Activated CD8-positive, alpha-beta memory T cell treated with anti-CD3 and anti-CD28 coated beads, Interleukin-2, amount 50 U/mL, for 24 hours (primary cell): ENCODE data around the gene C1orf35.
A peak's percentile ranks its signal among the peaks of the same experiment; 100 is the strongest.

ENCODE experiments used
- DNase-seq: peaks from one replicate; pipeline ENCODE4 v3.0.0-alpha.2; 2020; ENCODE audit errors: extremely low read depth

Gene C1orf35

DNA sequence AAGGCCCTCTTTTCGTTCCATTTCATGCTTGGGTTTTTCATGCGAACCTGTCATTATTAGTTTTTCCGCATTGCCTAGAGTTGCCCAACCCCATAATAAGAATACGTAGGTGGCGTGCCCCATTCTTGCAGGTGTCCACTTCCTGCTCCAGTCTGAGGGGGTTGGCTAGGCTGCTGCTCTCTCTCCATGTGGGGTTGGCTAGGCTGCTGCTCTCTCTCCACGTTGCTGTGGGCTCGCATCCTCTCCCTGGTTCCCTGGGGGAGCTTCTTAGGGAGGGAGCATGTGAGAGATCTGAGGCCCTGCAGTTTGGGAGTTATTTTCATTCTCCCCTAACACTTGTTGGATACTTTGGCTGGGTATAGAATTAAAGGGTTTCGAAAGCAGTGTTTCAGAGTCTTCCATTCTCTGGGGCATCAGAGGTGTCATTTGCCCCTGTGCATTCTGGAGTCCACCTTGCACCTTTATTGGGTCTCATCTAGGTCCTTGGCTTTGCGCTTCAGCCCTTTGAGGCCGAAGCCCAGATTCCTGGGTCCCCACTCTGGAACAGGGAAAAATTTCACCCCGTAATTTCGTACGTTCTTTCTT lies 8.6 kb downstream of the C1orf35 start:
- no peak for DNase-seq

GRCh38 chr1:228093050-228093906 lies 9.8 kb downstream of the C1orf35 start:
- no peak for DNase-seq

GRCh38 chr1:228092342-228093049 lies 10.6 kb downstream of the C1orf35 start:
- DNase-seq, result no peak

GRCh38 chr1:228091084-228091483 lies 12.0 kb downstream of the C1orf35 start:
- DNase-seq, result no peak

- no peak for DNase-seq
These were observed 12.5 kb downstream of the C1orf35 start for GRCh38 chr1:228090613-228091081.

DNA sequence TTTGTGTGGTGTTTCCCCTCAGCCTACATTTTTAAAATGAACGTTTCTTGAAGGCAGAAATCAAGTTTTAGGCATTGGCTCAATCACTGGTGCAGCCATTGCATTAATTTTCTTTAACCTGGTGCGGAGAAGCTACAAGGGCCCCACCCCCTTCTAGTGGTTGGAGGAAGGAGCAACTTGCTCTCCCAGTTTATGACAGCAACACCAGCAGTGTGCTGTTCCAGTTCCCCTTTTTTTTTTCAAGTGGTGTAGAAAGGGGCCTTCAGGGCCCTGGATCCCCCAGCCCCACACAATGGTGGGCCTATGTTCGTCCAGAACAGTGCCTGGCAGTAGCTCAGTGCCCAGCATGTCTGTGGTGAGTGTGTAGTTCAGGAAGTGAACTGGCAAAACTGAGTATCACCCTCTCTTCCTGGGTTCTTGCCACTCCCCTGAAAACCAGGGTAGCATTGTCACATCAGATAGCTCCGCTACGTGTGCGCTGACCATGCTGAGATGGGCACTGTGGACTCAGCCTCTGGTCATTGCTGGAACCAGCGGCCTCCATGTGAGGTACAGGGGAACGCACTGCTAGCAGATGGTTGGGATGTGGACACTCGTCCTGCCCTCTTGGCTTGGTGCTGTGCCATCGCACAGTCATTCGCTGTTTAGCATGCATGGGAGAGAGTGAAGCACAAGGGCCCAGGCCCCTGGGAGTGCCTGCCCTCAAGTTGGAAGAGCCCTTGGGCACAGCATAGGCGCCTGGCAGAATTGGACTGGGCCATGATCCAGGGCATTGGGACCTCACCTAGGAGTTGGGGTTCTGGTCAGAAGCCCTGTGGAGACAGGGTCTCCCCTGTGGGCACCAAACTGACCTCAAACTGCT lies 13.4 kb downstream of the C1orf35 start:
- DNase-seq, result no peak

- DNase-seq, result no peak
These were observed 14.3 kb downstream of the C1orf35 start for GRCh38 chr1:228088586-228089498.

GRCh38 chr1:228087771-228088251 lies 15.3 kb downstream of the C1orf35 start:
- no peak for DNase-seq

GRCh38 chr1:228085287-228085951 lies 17.7 kb downstream of the C1orf35 start:
- no peak for DNase-seq

GRCh38 chr1:228084797-228085196 lies 18.3 kb downstream of the C1orf35 start:
- no peak for DNase-seq

DNA sequence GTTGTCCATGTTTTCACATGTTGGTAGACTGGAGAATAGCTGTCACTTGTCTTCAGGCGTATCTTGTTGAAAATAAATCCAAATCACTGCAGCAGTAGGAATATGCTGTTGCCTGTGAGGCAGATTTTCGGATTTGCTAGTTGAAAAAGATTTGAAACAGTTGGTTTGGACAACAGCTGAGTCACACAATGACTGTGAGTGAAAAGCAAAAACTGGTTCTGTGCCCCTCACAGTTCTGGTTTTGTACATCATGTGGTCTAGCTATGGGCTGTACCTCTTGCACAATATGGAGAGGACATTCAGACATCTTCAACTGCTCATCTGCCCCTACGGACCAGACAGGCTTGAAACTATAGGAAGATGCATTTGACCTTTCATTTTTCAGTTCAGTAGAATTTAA lies 18.8 kb downstream of the C1orf35 start:
- no peak for DNase-seq

DNA sequence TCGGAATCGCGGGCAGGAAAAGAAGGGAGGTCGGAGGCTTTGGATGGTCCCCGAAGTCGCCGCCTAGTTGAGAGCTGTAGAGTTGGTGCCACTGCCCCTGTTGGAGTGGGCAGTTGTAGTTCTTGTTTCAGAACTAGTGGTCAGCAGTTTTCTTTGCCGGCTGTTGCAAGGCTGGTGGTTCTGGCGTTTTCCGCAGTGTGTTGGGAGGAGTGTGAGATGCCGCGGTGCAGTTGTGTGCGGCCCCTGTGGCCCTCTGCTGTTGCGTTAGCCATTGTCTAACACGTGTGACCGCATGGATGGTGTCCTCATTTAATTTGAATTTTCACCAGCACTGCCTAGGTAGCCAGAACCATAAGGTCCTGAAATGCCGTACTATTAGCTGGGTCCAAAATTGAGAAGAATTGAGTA lies 19.2 kb downstream of the C1orf35 start:
- no peak for DNase-seq

DNA sequence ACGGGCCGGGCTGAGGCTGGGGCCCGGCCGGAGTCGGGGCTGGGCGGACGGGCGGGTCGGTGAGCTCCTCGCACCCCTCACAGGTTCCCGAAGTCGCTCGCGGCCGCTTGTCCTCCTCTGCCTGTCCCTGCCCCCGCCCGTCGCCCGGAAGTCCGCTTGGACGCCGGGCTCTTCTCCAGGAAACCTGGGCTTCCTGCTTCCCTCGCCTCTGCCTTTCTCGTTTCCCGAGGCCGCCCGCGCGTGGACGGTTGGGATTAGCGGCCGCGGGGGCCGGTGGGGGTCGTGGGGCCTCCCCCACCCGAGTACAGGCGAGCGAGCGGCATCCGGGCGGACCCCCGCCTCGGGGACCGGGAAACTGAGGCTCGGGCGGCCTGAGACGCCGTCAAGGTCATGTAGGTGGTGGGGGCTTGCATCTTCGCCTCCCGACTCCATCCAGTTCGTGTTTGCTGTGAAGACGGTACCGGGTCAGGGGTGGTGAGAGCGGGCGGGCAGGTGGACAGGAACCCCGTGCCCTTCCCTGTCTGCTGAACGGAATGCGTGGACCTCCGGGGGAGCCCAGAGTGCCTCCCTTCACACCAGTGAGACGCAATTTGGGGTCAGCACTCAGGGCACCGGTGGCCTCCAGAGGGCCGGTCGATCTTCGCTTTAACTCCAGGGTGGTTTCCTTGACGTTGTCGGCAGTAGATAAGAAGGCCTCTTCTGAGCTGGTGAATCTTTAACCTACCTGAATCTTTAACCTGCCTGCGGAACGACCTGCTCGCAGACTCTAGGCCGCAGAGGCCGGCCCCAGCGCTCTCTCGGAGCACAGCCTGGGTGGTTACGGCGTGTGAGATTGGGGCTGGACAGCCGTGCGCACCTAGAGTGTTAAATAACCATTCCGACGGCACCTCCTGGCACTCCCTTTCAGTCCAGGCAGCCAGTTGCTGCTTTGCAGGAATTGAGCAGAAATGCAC lies 19.9 kb downstream of the C1orf35 start:
- no peak for DNase-seq

DNA sequence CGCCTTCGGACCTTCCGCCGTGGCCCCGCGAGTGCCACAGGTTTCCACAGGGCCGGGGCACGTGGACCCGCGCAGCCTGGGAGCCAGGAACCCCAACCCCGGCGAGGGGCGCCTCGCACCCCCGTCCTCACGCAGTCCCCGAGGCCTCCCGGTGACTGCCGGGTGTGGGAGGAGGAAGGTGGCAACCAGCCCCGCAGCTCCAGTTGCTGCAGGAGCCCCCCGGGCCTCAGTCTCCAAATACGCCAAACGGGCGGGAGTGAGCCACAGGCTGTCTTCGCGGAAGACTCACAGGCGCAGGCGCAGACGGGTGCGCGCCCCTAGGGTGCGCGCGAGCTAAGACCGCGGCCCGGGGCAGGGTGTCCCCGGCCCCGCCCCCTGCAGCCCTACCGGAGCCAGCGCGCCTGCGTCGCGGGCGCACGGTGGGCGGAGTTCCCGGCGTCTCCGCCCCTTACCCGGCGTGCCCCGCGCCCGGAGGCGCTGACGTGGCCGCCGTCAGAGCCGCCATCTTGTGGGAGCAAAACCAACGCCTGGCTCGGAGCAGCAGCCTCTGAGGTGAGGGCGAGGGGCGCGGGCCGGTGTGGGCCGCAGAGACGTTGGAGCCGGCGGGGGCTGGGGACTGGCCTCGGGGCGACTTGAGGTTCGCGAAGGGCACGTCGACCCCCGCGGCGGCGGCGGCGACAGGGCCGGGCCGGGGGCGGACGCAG lies 20.8 kb downstream of the C1orf35 start, which contains the start of gene ARF1:
TSS of gene ARF1 (plus strand) at position 495 of the 704 bp plus-strand sequence. CDS start 14,407 bp downstream, outside the sequence.
- peak; percentile 66 for DNase-seq

DNA sequence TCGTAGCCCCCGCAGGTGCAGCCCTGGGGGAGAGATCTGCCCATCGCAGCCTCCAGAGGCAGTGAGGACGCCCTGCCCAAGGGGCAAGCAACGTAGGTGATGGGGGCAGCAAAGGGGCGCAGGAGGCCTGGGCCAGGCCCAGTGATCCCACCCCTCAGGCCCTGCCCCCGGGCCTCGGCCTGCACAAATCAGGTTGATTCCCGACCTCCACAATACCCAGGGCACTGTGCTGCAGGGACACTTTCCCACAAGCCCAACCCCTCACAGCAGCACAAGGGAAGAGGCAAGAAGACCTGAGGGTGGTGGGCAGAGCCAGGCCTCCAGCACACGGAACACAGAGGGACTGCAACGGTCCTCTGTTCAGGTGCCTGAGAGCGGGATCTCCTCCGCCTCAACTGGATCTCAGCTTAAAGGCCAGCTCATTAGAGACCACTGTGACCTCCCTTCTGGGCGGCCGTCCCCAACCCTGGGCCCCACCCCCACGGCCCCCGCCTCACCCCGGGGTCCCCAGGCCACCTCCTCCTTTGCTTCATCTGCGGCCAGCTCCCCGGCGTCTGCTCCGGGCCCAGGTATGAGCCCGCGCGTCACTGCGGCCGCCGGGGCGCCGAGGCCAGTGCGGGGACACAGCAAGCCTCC lies 21.4 kb downstream of the C1orf35 start:
- DNase-seq, result no peak

GRCh38 chr1:228081144-228081543 lies 22.0 kb downstream of the C1orf35 start:
- DNase-seq, result no peak

DNA sequence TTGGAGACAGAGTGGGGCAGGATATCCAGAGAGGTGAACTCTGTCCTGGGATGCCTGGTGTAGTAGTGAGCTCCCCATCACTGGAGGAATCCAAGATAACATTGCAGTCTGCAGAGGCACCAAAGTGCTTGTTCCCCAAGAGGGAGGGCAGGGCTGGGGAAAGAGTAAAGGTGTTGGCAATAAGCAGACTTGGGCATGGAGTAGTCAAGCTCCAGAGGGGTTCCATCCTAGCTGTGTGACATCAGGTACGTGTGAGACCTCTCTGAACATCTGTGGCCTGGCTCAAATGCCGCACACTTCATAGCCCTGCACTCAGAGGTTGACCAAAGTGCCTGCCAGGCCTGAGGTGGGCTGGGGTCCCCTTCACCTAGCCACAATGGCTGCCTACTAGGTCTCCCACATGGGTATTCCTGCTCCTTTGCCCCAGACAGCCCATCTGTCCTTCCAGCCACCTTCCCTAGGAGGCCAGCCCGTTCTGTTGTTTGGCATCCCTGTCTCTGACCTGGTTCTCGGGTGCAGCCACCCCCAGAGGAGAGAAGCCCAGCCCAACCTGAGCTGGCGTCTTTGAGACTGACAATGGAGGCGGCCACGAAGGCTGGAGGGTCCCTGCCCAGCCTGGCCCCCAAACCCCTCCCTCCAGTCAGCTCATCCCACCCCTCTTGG lies 23.4 kb downstream of the C1orf35 start:
- no peak for DNase-seq
